B cell (primary cell): ENCODE results near the gene CLEC2B. TPM values are rescaled to one million over a fixed set of nuclear protein-coding genes. Genes with fewer than 3 reads are reported as not detected.

Experiments used
- ATAC-seq: fragments of 200-7000 bp; cut with Tn5 transposase; one replicate; pipeline ENCODE4 v1.10.0; 2021; ENCODE audit warnings: low read depth, mild to moderate bottlenecking, moderate number of reproducible peaks, moderate library complexity
- CTCF ChIA-PET: fragments of 350-600 bp; sonication (Branson Sonifier 250); formaldehyde crosslinking; loops from one replicate; lab custom pipeline; 2021; ENCODE audit warnings: antibody characterized with exemption, inconsistent platforms; lab: Charles Lee
- POLR2A ChIA-PET: fragments of 350-600 bp; sonication (Branson Sonifier 250); formaldehyde crosslinking; loops from one replicate; lab custom pipeline; 2021; ENCODE audit warnings: antibody characterized with exemption; lab: Charles Lee
- DNase-seq: peaks from one replicate; pipeline ENCODE4 v3.0.0; 2013
- H2AFZ ChIP-seq: 2 replicates; pipeline ENCODE4 v1.6.1; 2012; ENCODE audit warnings: mild to moderate bottlenecking, low read depth, low read length; ENCODE audit not compliant: insufficient read depth, poor library complexity, severe bottlenecking
- H3K27ac ChIP-seq, 2 donors: 1 replicate in 1 of 2; 2 replicates in 1 of 2; pipeline ENCODE4 v1.5.1; 2012 to 2013; ENCODE audit warnings: low read length in 2 of 2, mild to moderate bottlenecking in 2 of 2, moderate library complexity in 1 of 2
- H3K27me3 ChIP-seq, 4 experiments: fragments of 200-600 bp in 1 of 4; sonication (generic) in 1 of 4; replicated peaks in 1 of 4; 1 replicate in 2 of 4; 2 replicates in 2 of 4; pipeline versions ENCODE4 v1.6.1 to v1.7.0; 2013 to 2016; ENCODE audit warnings: low read length in 3 of 4, mild to moderate bottlenecking in 2 of 4, mixed read lengths in 1 of 4, moderate library complexity in 1 of 4; ENCODE audit not compliant: insufficient read depth in 4 of 4, control insufficient read depth in 3 of 4; ENCODE audit errors: control extremely low read depth in 1 of 4
- H3K36me3 ChIP-seq, 2 experiments: replicated peaks in 1 of 2; 1 replicate in 1 of 2; 2 replicates in 1 of 2; pipeline versions ENCODE4 v1.6.1 to v1.7.1; 2013; ENCODE audit warnings: low read length in 1 of 2; ENCODE audit not compliant: insufficient read depth in 2 of 2, control insufficient read depth in 1 of 2; ENCODE audit errors: control extremely low read depth in 1 of 2, extremely low read depth in 1 of 2
- H3K4me1 ChIP-seq, 2 donors: fragments of 200-600 bp in 1 of 2; sonication (generic) in 1 of 2; 1 replicate in 1 of 2; 2 replicates in 1 of 2; pipeline versions ENCODE4 v1.5.1 to v1.6.1; 2013 to 2017; ENCODE audit warnings: low read length in 2 of 2; ENCODE audit not compliant: control insufficient read depth in 2 of 2, insufficient read depth in 2 of 2
- H3K4me2 ChIP-seq: replicated peaks from 2 replicates; pipeline ENCODE3; 2012; ENCODE audit warnings: mild to moderate bottlenecking, low read depth, low read length; ENCODE audit not compliant: poor library complexity, severe bottlenecking
- H3K4me3 ChIP-seq, 5 experiments: fragments of 200-600 bp in 1 of 5; sonication (generic) in 1 of 5; 1 replicate in 3 of 5; 2 replicates in 2 of 5; pipeline versions ENCODE4 v1.5.1 to v1.7.0; 2011 to 2016; ENCODE audit warnings: low read length in 4 of 5, mild to moderate bottlenecking in 4 of 5, low read depth in 2 of 5, control low read depth in 1 of 5, moderate library complexity in 1 of 5; ENCODE audit not compliant: insufficient read depth in 1 of 5; ENCODE audit errors: control extremely low read depth in 1 of 5, extremely low read depth in 1 of 5
- H3K79me2 ChIP-seq: fragments of 200-600 bp; sonication (generic); one replicate; pipeline ENCODE4 v1.6.0; 2016; ENCODE audit warnings: low read length; ENCODE audit not compliant: control insufficient read depth, insufficient read depth
- H3K9ac ChIP-seq: fragments of 200-600 bp; sonication (generic); 2 replicates; pipeline ENCODE4 v1.6.1; 2017; ENCODE audit warnings: mild to moderate bottlenecking, low read length, moderate library complexity
- H3K9me3 ChIP-seq, 3 donors: one replicate each; pipeline versions ENCODE4 v1.6.1 to v1.7.1; 2013; ENCODE audit warnings: low read length in 2 of 3; ENCODE audit not compliant: control insufficient read depth in 2 of 3, insufficient read depth in 1 of 3; ENCODE audit errors: control extremely low read depth in 1 of 3
- H4K20me1 ChIP-seq: 2 replicates; pipeline ENCODE4 v1.6.0; 2012; ENCODE audit warnings: mild to moderate bottlenecking, low read length; ENCODE audit not compliant: insufficient read depth, control insufficient read depth, poor library complexity, severe bottlenecking
- H3K27ac Mint-ChIP-seq: one replicate; pipeline ENCODE4 v1.8.0; 2021; ENCODE audit warnings: mixed read lengths
- H3K27me3 Mint-ChIP-seq: one replicate; pipeline ENCODE4 v1.8.0; 2021; ENCODE audit warnings: mixed read lengths
- H3K4me1 Mint-ChIP-seq: one replicate; pipeline ENCODE4 v1.8.0; 2021; ENCODE audit warnings: mixed read lengths
- H3K4me3 Mint-ChIP-seq: one replicate; pipeline ENCODE4 v1.8.0; 2021; ENCODE audit warnings: mixed read lengths
- H3K9me3 Mint-ChIP-seq: one replicate; pipeline ENCODE4 v1.8.0; 2022; ENCODE audit warnings: mixed read lengths; ENCODE audit not compliant: insufficient read depth
- EZH2 ChIP-seq: IDR thresholded peaks from 2 replicates; pipeline ENCODE4 v1.6.1; 2012; ENCODE audit warnings: borderline replicate concordance, low read depth, mild to moderate bottlenecking, moderate library complexity, low read length; ENCODE audit not compliant: insufficient read depth, poor library complexity, severe bottlenecking
- WGBS: methylation state at CpG from one replicate; pipeline ENCODE4 v1.1.5; 2013; ENCODE audit warnings: missing lambda C conversion rate; ENCODE audit not compliant: insufficient coverage; 5-methylcytosine and 5-hydroxymethylcytosine counted together
- intact Hi-C: fragments of 100-400 bp; cut with micrococcal nuclease; formaldehyde crosslinking; loops from one replicate; pipeline ENCODE4 v1.10.0; 2022
- polyA plus RNA-seq: library from polyadenylated mRNA; depleted of rRNA; stranded (reverse); fragments of >200 nt; gene quantifications from 2 replicates; pipeline ENCODE4 v1.2.3, GENCODE V29; 2012
- total RNA-seq, 2 donors: library from RNA; stranded (reverse); fragments of 120-200 nt in 1 of 2; gene quantifications; 1 replicate in 1 of 2; 2 replicates in 1 of 2; pipeline versions ENCODE4 v1.2.3 to v1.2.4, GENCODE V29; 2013 to 2022
- TF ChIP-seq, protein P1 (sequence below): fragments of 200-600 bp; IDR thresholded peaks from one replicate; pipeline ENCODE4 v1.8.0; 2022; ENCODE audit warnings: antibody characterized with exemption, mild to moderate bottlenecking

Gene CLEC2B
- total and polyA plus RNA-seq, 2 donors (not counting 1 experiment from before 2014, with no cell fraction given), result 31.6 to 58.2 TPM

GRCh38 chr12:9888665-9889273 is 19.6 kb upstream of the CLEC2B start:
- intact Hi-C loops, result no loop called here
- Mint-ChIP-seq H3K4me1 (peaks cover 3% of the 10 kb centered on the region), H3K27ac (no peak overlapping the region), H3K27me3 (no peaks in the 10 kb centered on the region), H3K9me3 (no peaks in the 10 kb centered on the region), H3K4me3 (no peak overlapping the region)
- Histone ChIP-seq H3K27me3 (no peaks in the 10 kb centered on the region), H2AFZ (no peak overlapping the region), H3K4me1 (peaks cover 0 to 7% of the 10 kb centered on the region in 2 donors), H3K36me3 (no peaks in the 10 kb centered on the region), H3K27ac (no peak overlapping the region), H3K79me2 (no peaks in the 10 kb centered on the region), H3K4me2 (no peak overlapping the region), H3K9ac (no peak overlapping the region), H3K9me3 (no peaks in the 10 kb centered on the region), H3K4me3 (no peak overlapping the region), H4K20me1 (no peaks in the 10 kb centered on the region)
- ChIA-PET POLR2A (no interaction called here), CTCF (no interaction called here)
- ATAC-seq (no peak), DNase-seq (no peak)
- TF ChIP-seq, protein P1, sequence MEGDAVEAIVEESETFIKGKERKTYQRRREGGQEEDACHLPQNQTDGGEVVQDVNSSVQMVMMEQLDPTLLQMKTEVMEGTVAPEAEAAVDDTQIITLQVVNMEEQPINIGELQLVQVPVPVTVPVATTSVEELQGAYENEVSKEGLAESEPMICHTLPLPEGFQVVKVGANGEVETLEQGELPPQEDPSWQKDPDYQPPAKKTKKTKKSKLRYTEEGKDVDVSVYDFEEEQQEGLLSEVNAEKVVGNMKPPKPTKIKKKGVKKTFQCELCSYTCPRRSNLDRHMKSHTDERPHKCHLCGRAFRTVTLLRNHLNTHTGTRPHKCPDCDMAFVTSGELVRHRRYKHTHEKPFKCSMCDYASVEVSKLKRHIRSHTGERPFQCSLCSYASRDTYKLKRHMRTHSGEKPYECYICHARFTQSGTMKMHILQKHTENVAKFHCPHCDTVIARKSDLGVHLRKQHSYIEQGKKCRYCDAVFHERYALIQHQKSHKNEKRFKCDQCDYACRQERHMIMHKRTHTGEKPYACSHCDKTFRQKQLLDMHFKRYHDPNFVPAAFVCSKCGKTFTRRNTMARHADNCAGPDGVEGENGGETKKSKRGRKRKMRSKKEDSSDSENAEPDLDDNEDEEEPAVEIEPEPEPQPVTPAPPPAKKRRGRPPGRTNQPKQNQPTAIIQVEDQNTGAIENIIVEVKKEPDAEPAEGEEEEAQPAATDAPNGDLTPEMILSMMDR, result no peak
- TF ChIP-seq EZH2, result no peak
- WGBS, result no CpG with 5 or more reads among the region's 4 CpGs

DNA sequence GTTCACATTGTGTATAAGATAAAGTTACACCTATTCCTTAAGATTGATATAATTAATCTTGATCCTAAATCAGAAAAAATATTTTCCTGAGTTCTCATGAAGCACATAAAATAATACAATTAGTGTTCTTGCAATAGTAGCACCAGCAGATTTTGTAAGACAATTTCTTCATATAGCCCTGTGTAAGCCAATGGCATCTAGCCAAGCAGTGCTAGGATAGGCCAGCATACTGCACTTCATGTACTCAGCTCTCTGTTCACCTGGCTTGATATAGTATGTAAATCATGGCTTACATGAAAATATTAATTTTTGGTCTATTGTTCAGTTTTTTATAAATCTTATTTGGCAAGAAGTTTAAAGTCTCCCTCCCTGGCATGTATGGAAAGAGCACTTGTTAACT is 14.0 kb upstream of the CLEC2B start:
- POLR2A ChIA-PET, result no interaction called here

More for the DNA sequence above, 14.0 kb upstream of the CLEC2B start:
- no peaks in the 10 kb centered on the region for H4K20me1 ChIP-seq
- no peak overlapping the region for H3K4me3 ChIP-seq
- H3K4me1 Mint-ChIP-seq, result peaks cover 6% of the 10 kb centered on the region
- no peaks in the 10 kb centered on the region for H3K9me3 Mint-ChIP-seq
- DNase-seq (no peak), ATAC-seq (no peak)
- no peak overlapping the region for H3K27ac Mint-ChIP-seq
- no peak overlapping the region for H3K9ac ChIP-seq
- H3K4me3 Mint-ChIP-seq, result no peak overlapping the region
- H3K4me1 ChIP-seq, result peaks cover 0 to 10% of the 10 kb centered on the region in 2 donors
- no peaks in the 10 kb centered on the region for H3K27me3 ChIP-seq
- H3K27ac ChIP-seq, result no peak overlapping the region
- no peak for TF ChIP-seq EZH2
- H3K79me2 ChIP-seq, result no peaks in the 10 kb centered on the region
- no peaks in the 10 kb centered on the region for H3K36me3 ChIP-seq
- no peak overlapping the region for H3K4me2 ChIP-seq
- H3K27me3 Mint-ChIP-seq, result no peaks in the 10 kb centered on the region
- intact Hi-C loops, result no loop called here
- no peaks in the 10 kb centered on the region for H3K9me3 ChIP-seq
- no peak overlapping the region for H2AFZ ChIP-seq
- CTCF ChIA-PET, result no interaction called here
